ENCODE results near the gene SPECC1. TPM values are rescaled to one million over a fixed set of nuclear protein-coding genes. Genes with fewer than 3 reads are reported as not detected.

Gene SPECC1
- total and polyA plus RNA-seq, 2 of the 4 experiments (the other 2 are of a cell fraction): 16.9 to 26.2 TPM

DNA sequence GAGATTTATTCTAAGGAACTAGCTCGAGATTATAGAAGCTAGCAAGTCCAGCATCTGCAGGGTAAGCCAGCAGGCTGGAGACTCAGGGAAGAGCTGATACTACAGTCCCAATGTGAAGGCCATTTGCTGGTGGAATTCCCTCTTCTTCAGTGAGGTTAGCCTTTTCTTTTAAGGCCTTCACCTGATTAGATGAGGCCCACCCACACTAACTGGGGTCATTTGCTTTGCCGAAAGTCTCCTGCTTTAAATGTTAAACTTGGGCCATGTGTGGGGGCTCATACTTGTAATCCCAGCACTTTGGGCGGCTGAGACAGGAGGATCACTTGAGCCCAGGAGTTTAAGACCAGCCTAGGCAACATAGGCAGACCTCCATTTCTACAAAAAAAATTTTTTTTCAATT, 289.9 kb downstream of the SPECC1 start:
- 83% methylated on average over 2 of the region's 3 CpGs; no CpG with 5 or more reads in 1 of the 2 experiments for WGBS, 2 experiments (ENCODE audit: extremely low coverage in 2 of 2, insufficient read length in 1 of 2)
- Histone ChIP-seq H4K20me1 (ENCODE audit: insufficient read depth, low read length) (no peaks in the 10 kb centered on the region), H3K4me2 (ENCODE audit: low read depth, low read length) (no peak overlapping the region), H2AFZ (replicated peaks; ENCODE audit: low read length, poor library complexity) (no peak overlapping the region), H3K36me3 (ENCODE audit: control insufficient read depth, insufficient read depth, low read length) (0 out of 2 replicates have a peak, but pooled peaks cover 4% of the 10 kb centered on the region), H3K9me3 (ENCODE audit: control insufficient read depth, insufficient read depth, low read length) (no peaks in the 10 kb centered on the region), H3K14ac (replicated peaks; ENCODE audit: low read depth, low read length) (no peak overlapping the region), H3K27ac (ENCODE audit: insufficient read depth, low read length) (no peak overlapping the region), H3K9me1 (ENCODE audit: insufficient read depth, low read length) (peaks cover 7% of the 10 kb centered on the region; the same call in 1 of the 2 replicates), H3K23ac (ENCODE audit: low read depth, low read length) (no peak overlapping the region), H2AK9ac (replicated peaks; ENCODE audit: low read depth, low read length, poor library complexity) (no peak overlapping the region), H3K9ac (ENCODE audit: low read depth, low read length) (no peak overlapping the region), H2AK5ac (ENCODE audit: low read depth, low read length) (no peak overlapping the region), H4K5ac (ENCODE audit: low read depth, low read length) (no peak overlapping the region), H4K91ac (ENCODE audit: insufficient read depth, low read depth, low read length) (no peak overlapping the region), H3K56ac (ENCODE audit: extremely low read depth, insufficient read depth, low read length) (no peak overlapping the region), H3K4ac (ENCODE audit: low read depth, low read length) (no peak overlapping the region), H2BK5ac (ENCODE audit: low read depth, low read length, poor library complexity, severe bottlenecking) (no peak overlapping the region), H3K79me1 (ENCODE audit: low read depth in 1 of 2, low read length in 2 of 2) (peaks cover 14 to 18% of the 10 kb centered on the region in 2 experiments; a peak in 2 of 4 replicates), H2BK15ac (ENCODE audit: low read depth, low read length) (no peak overlapping the region), H3K18ac (ENCODE audit: low read depth, low read length) (no peak overlapping the region), H3K27me3 (ENCODE audit: control insufficient read depth, insufficient read depth, low read length) (no peaks in the 10 kb centered on the region), H3K4me3 (ENCODE audit: insufficient read depth, low read depth, low read length) (no peak overlapping the region), H2BK20ac (ENCODE audit: low read depth, low read length) (no peak overlapping the region), H3K4me1 (ENCODE audit: control insufficient read depth, insufficient read depth, low read length) (peaks cover 12% of the 10 kb centered on the region), H4K8ac (ENCODE audit: low read depth in 2 of 2, low read length in 2 of 2) (no peak overlapping the region), H2BK120ac (ENCODE audit: low read depth, low read length) (no peak overlapping the region)
- dilution Hi-C loops (cut with HindIII; ENCODE audit: low sequenced_read_pairs, unreplicated experiment): no loop called here
- intact Hi-C loops (cut with micrococcal nuclease): no loop called here
- ATAC-seq (ENCODE audit: low read depth) (no peak), DNase-seq (no peak)
- POLR2A ChIA-PET (ENCODE audit: unreplicated experiment): no interaction called here
- BruUV-seq (replicated peaks): no TSS peak
- in situ Hi-C loops (cut with MboI; ENCODE audit: low sequenced_read_pairs): no loop called here
- CTCF ChIA-PET: interaction anchor here (0.5 kb wide), 1 partner anchor 11 kb away, joined by 3 read pairs; no protein-coding TSS in a partner anchor
- TF ChIP-seq FOS (IDR thresholded peaks at IDR 0.05; ENCODE audit: low read depth, low read length) (no peak), BHLHE40 (IDR thresholded peaks at IDR 0.05; ENCODE audit: low read depth, low read length) (no peak), ELK1 (IDR thresholded peaks at IDR 0.05; ENCODE audit: borderline replicate concordance, low read depth, low read length) (no peak), SMC3 (IDR thresholded peaks at IDR 0.05; ENCODE audit: low read depth, low read length) (no peak), CTCF (conservative IDR thresholded peaks at IDR 0.05; ENCODE audit: low read depth, low read length) (no peak), CEBPB (IDR thresholded peaks at IDR 0.05; ENCODE audit: low read depth, low read length) (no peak), RFX5 (IDR thresholded peaks at IDR 0.05; ENCODE audit: low read depth, low read length) (no peak), CHD1 (IDR thresholded peaks at IDR 0.05; ENCODE audit: low read depth, low read length) (no peak), RCOR1 (IDR thresholded peaks at IDR 0.05; ENCODE audit: insufficient replicate concordance, low read length) (no peak), RAD21 (IDR thresholded peaks at IDR 0.05; ENCODE audit: low read length) (no peak), MAFK (IDR thresholded peaks at IDR 0.05; ENCODE audit: low read depth, low read length) (no peak)
- TF ChIP-seq, protein P1, sequence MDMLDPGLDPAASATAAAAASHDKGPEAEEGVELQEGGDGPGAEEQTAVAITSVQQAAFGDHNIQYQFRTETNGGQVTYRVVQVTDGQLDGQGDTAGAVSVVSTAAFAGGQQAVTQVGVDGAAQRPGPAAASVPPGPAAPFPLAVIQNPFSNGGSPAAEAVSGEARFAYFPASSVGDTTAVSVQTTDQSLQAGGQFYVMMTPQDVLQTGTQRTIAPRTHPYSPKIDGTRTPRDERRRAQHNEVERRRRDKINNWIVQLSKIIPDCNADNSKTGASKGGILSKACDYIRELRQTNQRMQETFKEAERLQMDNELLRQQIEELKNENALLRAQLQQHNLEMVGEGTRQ (IDR thresholded peaks at IDR 0.05; ENCODE audit: low read depth, low read length): no peak

All from IMR-90 (cell line).